ENCODE results near the gene VRK1.

GRCh38 chr14:96757456-96757855, 39.7 kb upstream of the VRK1 start:
- TF ChIP-seq TAF1 (IDR thresholded peaks at IDR 0.05; ENCODE audit: borderline replicate concordance, low read depth, low read length) (no peak), POLR2A (IDR thresholded peaks at IDR 0.05; ENCODE audit: low read depth, low read length) (no peak), POLR2AphosphoS5 (IDR thresholded peaks at IDR 0.05; ENCODE audit: low read depth, low read length) (no peak)
